Activated gamma-delta T cell (primary cell): Measurements from ENCODE around the gene APP.

Experiments used
- DNase-seq: peaks from one replicate; lab custom pipeline; 2025; lab: John Stamatoyannopoulos, UW

The APP gene

DNA sequence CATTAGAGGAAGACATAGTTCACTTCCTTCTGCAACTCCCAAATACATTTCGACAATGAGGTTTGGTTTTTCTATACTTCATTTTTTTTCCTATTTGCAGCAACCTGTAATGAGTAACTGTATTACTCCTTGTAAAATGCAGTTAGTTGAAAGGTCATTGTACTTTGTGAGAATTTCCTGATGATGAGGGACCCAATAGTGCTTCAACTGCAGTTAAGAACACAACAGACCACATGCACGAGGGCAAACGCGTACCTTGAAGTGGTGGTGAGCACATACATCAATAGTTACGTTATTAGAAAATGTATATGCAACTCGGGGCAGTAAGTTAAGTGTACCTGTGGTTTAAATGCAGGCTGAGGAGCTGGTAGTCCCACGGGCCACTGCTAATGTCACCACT is 264.0 kb downstream of the APP start:
- no peak for DNase-seq

GRCh38 chr21:25905126-25905525 is 265.4 kb downstream of the APP start:
- DNase-seq, result no peak

GRCh38 chr21:25904044-25904695 is 266.4 kb downstream of the APP start:
- no peak for DNase-seq

GRCh38 chr21:25903607-25904006 is 267.0 kb downstream of the APP start:
- DNase-seq, result no peak

DNA sequence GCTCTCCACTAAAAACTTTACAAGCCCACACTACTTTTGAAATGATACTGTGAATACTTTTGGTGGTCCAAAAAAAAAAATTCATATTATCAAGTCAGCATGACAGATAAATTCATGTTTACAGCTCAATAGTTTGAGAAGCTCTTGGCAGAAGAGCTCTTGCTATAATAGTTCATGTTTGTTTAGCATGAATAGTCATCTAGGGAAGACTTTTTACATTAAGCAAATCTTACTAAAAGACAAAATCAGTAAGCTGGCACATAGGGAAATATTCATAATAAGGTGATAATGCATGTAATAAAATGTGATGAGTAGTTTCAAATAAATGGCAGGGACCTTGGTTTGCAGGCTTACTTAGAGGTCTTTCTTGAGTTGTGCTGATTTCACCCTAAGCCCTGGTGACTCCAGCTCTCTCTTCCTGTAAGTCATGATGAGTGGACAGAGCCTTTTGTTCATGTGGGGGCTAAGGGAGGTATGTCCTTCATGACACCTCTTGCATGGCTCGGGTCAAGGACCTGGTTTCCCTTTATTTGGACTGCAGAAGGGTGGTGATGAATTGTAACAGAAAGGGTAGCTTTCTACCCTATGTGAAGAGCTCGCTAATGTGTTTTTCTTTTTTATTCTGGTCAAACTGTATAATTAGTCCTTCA is 269.1 kb downstream of the APP start:
- no peak for DNase-seq

DNA sequence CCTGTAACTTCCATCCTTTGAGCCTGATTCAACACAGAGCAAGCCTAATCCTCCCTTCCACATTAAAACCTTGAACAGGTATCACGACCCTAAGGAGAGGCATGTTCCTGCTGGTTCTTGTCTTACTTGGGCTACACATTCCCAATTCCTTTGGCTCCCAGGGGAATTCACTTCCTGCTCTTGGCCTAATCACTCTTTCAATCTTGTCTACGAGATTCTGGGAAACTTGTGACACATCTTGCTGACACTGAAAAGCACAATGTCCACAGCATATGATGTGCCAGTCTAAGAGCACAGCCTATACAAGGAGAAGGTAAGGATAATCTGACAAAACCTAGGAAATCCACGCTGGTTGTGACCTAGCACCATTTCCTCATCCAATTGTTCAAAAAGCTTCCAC is 271.9 kb downstream of the APP start:
- no peak for DNase-seq

- no peak for DNase-seq
Measured at GRCh38 chr21:25897383-25897782, 273.2 kb downstream of the APP start.

DNA sequence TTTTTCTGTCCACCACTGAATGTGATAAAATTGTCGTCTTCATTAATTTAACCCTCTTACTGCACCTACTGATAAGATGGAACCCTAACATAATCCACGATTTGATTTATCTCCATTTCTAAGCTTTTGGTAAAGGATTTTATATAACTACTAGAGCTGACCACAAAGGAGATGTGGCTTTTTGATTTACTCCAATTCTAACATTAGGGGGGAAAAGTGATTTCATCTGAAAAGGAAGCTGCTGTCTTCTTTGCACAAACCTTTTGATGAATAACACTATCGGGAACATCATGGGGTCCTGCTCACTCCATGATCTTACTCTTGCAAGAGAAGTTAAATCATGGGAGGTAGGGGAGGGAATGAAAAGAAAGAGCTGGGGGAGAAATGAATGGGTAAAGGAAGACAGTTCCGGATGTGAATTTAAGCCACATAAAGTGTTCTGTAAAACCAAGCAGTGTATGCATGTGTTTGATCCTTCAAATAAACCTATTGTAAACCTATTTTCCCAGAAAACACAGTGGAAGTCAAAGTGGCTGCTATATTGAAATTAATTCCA is 274.0 kb downstream of the APP start:
- DNase-seq, result no peak

GRCh38 chr21:25895565-25896205 is 274.9 kb downstream of the APP start:
- no peak for DNase-seq

- no peak for DNase-seq
Measured at GRCh38 chr21:25893191-25893590, 277.4 kb downstream of the APP start.

DNA sequence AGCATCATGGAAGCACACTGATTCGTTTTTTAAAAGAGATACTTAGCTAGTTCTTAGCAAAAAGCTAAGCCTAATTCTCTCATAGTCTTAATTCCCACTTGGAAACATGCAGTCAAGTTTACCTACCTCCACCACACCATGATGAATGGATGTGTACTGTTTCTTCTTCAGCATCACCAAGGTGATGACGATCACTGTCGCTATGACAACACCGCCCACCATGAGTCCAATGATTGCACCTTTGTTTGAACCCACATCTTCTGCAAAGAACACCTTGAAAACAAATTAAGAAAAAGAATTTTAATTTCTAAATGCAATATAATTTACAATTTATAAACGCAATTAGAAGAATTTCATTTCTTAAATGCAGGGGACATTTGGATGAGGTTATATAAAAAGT is 279.0 kb downstream of the APP start:
- no peak for DNase-seq

DNA sequence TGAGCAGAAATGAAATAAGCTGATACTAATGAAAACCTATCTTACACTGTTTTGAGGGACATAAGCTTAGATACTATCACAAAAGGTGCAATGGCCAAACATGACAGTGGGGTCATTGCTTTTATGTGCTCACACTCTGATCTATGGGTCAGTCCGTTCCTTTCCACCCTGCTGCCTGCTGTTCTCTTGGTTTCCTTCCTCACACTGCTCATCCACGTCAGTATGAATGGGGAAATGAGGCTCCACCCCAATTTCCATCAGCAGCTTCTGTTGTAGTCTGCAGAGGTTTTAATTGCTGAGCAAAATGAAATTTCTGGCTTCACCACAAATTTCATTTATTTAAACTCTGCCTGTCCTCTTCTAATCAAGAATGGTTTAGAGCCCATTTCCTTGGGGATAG is 280.6 kb downstream of the APP start:
- DNase-seq, result no peak

DNA sequence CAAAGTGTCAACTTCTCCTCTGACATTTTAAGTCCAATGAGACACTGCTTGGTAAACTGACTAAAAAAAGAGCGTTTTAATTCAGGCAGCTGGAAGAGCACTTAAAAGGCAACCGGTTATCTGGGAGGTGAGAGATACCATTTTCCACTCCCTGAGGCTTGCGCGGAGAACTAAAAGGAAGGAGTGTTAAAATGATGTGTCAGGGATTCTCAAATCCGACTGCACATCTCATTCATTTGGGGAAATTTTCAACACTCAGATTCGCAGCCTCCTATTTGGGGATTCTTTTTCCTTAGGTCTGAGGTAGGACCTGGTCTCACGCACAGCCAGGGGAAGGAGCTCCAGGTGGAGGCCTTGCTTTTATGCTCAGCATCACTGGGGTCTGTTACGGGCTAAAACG is 281.9 kb downstream of the APP start:
- DNase-seq, result no peak

DNA sequence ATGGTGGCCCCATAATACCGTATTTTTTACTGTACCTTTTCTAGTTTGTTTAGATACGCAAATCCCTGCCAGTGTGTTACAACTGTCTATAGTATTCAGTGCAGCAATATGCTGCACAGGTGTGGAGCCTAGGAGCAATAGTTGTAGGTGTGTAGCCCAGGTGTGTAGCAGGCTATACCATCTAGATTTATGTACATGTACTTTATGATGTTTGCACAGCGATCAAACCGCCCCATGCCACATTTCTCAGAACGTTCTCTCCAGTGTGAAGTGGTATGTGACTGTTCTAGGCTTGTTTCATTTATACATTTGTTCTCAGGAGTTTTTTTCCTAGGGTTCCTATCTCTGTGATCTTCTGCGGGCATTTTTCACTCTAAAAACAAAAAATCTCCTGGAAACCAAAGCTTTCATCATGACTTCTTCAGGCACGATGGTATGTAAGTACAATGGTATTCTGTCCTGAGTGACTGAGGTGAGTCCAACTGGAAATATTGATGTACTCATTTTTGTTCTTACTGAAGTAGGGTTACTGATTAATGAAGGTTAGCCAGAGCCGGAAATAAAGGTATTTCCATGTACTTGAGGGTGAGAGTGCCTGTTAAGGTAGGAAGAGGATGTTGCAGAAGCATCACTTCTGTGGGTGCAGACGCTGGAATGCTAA is 282.8 kb downstream of the APP start:
- no peak for DNase-seq

GRCh38 chr21:25887166-25887565 is 283.4 kb downstream of the APP start:
- DNase-seq, result no peak

DNA sequence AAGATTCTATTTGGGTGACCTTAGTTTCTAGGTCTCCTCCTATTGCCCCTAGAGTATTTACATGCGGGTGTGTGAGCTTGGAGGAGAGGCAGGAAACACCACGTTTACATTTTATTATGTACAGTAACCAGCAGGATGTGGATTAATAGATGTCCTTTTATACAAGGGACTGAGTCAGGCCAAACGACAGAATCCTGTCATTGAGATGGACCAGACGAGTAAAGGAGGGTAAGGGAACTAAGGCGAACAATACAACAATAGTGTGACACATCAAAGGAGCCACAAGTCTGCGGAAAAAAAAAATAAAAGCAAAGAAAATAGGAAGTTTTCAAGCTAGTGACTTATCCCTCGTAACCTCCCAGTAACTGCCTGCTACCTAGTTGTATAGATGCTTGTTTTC is 284.7 kb downstream of the APP start:
- no peak for DNase-seq

- no peak for DNase-seq
Measured at GRCh38 chr21:25885405-25885804, 285.2 kb downstream of the APP start.

- DNase-seq, result no peak
Measured at GRCh38 chr21:25884311-25884710, 286.3 kb downstream of the APP start.

DNA sequence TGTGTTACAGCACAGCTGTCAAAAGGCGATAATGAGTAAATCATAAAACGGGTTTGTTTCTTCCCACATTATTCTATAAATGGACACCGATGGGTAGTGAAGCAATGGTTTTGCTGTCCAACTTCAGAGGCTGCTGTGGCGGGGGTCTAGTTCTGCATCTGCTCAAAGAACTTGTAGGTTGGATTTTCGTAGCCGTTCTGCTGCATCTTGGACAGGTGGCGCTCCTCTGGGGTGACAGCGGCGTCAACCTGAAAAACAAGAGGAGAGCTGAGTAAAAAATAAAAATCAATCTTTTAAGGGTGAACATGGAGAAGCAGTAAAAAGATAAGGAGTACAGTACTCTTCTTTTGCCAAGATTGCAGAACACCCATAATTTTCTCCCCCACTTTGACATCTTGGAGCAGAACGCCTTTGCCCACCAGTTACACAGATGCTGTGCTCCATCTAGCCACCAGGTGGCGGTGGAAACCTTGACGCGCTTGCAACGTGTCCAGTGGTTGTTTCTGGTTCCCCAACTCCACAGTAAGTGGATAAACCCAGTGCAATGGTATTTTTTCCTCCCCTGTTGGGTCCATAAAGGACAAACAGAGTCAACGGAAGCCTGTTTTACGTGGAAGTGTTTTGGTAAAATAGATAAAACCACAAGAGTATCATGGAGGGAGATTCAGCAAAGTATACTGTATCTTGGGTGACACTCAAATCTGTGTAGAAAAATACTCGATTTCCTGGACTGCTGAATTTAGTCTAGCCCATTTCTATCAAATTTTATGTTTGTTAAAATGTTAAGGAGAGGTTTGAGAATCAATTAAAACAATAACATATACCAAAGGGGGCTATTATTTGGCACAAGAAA is 288.8 kb downstream of the APP start:
- no peak for DNase-seq

- DNase-seq, result no peak
Measured at GRCh38 chr21:25879203-25879602, 291.4 kb downstream of the APP start.

- DNase-seq, result no peak
Measured at GRCh38 chr21:25878344-25878743, 292.2 kb downstream of the APP start.

DNA sequence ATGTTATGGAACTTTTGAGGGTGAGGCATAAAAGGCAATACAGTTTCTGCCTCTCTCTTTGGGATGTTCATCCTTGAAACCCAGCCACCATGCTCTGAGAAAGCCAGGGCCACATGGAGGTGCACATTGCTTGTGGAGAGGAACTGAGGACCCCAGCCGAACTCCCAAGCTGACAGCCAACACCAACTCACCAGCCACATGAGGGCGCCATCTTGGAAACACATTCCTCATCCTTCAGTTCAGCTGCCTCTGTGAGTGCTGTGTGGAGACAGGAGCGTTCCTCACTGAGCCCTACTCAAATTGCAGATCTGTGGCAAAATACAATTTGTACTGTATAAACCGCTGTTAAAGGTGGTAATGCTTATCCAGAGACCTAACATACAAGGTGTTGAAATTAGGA is 298.3 kb downstream of the APP start:
- DNase-seq, result no peak
